ENCODE data around the gene OR2C1. TPM values are rescaled to one million over a fixed set of nuclear protein-coding genes. Genes with fewer than 3 reads are reported as not detected.

Gene OR2C1
- polyA plus RNA-seq, 2 of the 4 experiments (the other 2 are of a cell fraction), result not detected

DNA sequence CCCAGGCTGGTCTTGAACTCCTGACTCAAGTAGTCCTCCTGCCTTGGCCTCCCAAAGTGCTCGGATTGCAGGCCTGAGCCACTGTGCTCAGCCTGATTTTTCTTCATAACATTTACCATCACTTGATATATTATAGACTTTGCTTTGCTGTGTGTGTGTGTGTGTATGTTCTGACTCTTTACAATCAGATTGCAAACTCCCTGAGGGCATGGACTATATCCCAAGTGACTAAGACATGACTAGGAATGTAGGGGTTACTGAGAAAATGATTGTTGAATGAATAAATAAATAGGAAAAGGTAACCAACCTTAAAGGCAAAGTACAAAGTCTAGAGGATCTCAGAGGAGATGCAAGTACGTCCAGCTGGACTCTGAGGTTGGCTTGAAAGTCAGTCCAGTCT, 9.6 kb upstream of the OR2C1 start:
- peaks cover 16% of the 10 kb centered on the region for H3K9me3 ChIP-seq
- no peak overlapping the region for H3K4me3 ChIP-seq
- no peak overlapping the region for H3K27ac ChIP-seq
- no peaks in the 10 kb centered on the region for H3K4me1 ChIP-seq
- DNase-seq (ENCODE audit: low read depth in 1 of 2, low spot score in 1 of 2) (no peak), ATAC-seq (no peak), FAIRE-seq (no peak)
- WGBS (ENCODE audit: missing lambda C conversion rate), result 2% methylated on average over 2 of the region's 2 CpGs
- ChIA-PET CTCF (interaction anchor here (0.6 kb wide), 1 partner anchor 244 kb away, joined by 3 read pairs; no protein-coding TSS in a partner anchor), POLR2A (no interaction called here)
- no peak for TF ChIP-seq HOXB5 (CRISPR knock-in tag; IDR thresholded peaks at IDR 0.05)
- no peak for TF ChIP-seq HOXA7 (CRISPR knock-in tag; IDR thresholded peaks at IDR 0.05)
- TF ChIP-seq REST (IDR thresholded peaks at IDR 0.05), result no peak
- no peak for TF ChIP-seq HDAC2 (IDR thresholded peaks at IDR 0.05)
- TF ChIP-seq, protein P1, sequence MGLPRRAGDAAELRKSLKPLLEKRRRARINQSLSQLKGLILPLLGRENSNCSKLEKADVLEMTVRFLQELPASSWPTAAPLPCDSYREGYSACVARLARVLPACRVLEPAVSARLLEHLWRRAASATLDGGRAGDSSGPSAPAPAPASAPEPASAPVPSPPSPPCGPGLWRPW (IDR thresholded peaks at IDR 0.05), result no peak
- TF ChIP-seq ZFP36 (IDR thresholded peaks at IDR 0.05; ENCODE audit: borderline replicate concordance, partially characterized antibody), result no peak
- TF ChIP-seq ATOH8 (CRISPR knock-in tag; IDR thresholded peaks at IDR 0.05; ENCODE audit: low read depth), result no peak
- no peak for TF ChIP-seq FOSB (CRISPR knock-in tag; IDR thresholded peaks at IDR 0.05)
- TF ChIP-seq HEYL (CRISPR knock-in tag; IDR thresholded peaks at IDR 0.05), result no peak
- TF ChIP-seq ESRRA (IDR thresholded peaks at IDR 0.05; ENCODE audit: borderline replicate concordance, low read length), result no peak
- no peak for TF ChIP-seq RARB (CRISPR knock-in tag; IDR thresholded peaks at IDR 0.05)
- no peak for TF ChIP-seq CHD4 (IDR thresholded peaks at IDR 0.05; ENCODE audit: borderline replicate concordance)
- no peak for TF ChIP-seq KDM5A (IDR thresholded peaks at IDR 0.05)
- no peak overlapping the region for H3K4me2 ChIP-seq

GRCh38 chr16:3347586-3347985, 8.1 kb upstream of the OR2C1 start:
- WGBS (ENCODE audit: missing lambda C conversion rate), result 14% methylated on average over 10 of the region's 10 CpGs
- no peak for TF ChIP-seq TP53 (CRISPR knock-in tag; IDR thresholded peaks at IDR 0.05)
- TF ChIP-seq HOXB5 (CRISPR knock-in tag; IDR thresholded peaks at IDR 0.05), result no peak
- no peak for TF ChIP-seq JUNB (IDR thresholded peaks at IDR 0.05)
- no peak for TF ChIP-seq ZFP36 (IDR thresholded peaks at IDR 0.05; ENCODE audit: borderline replicate concordance, partially characterized antibody)
- no peak for TF ChIP-seq FOSB (CRISPR knock-in tag; IDR thresholded peaks at IDR 0.05)
- TF ChIP-seq MAX (IDR thresholded peaks at IDR 0.05), result no peak
- TF ChIP-seq, protein P2, sequence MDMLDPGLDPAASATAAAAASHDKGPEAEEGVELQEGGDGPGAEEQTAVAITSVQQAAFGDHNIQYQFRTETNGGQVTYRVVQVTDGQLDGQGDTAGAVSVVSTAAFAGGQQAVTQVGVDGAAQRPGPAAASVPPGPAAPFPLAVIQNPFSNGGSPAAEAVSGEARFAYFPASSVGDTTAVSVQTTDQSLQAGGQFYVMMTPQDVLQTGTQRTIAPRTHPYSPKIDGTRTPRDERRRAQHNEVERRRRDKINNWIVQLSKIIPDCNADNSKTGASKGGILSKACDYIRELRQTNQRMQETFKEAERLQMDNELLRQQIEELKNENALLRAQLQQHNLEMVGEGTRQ (IDR thresholded peaks at IDR 0.05), result no peak
- TF ChIP-seq CHD4 (IDR thresholded peaks at IDR 0.05; ENCODE audit: borderline replicate concordance), result no peak
- no peak for TF ChIP-seq CEBPB (IDR thresholded peaks at IDR 0.05)
- ChIA-PET CTCF (no interaction called here), POLR2A (no interaction called here)
- FAIRE-seq (no peak), ATAC-seq (no peak), DNase-seq (ENCODE audit: low read depth in 1 of 2, low spot score in 1 of 2) (no peak)
- Histone ChIP-seq H3K4me1 (no peaks in the 10 kb centered on the region), H3K27ac (no peak overlapping the region), H3K9me3 (peaks cover 17% of the 10 kb centered on the region; the same call in 2 of the 3 replicates), H3K4me2 (no peak overlapping the region), H3K4me3 (no peak overlapping the region)

Measured in A549 (cell line).